ENCODE data around the gene MPV17.
"Not testable (repeated sequence)": the region's sequence is repeated elsewhere in the genome, so short reads cannot be mapped to it uniquely, and the experiment has no call there.

Gene MPV17

DNA sequence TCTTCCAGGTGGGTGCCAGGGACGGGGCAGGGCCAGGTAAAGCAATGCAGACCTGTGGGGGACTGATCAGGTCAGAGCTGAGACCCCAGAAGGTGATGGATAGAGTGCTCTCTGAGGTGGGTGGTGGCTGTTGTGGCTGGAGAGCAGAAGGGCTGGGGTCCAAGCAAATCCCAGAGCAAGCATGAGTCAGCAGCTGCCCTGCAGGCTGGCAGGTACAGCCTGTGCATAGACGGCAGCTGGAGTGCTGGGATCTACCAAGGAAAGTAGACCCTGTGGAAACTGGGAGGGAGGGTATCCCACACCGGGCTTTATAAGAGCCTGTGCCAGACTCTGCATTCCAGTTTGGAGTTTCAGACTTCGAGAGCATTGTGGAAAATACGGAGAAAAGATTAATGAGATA is 40.0 kb downstream of the MPV17 start:
- no peaks in the 10 kb centered on the region for H3K36me3 ChIP-seq (ENCODE audit: control insufficient read depth, insufficient read depth, low read length)
- H3K4me1 ChIP-seq (ENCODE audit: control insufficient read depth, insufficient read depth, low read length, poor library complexity, severe bottlenecking), result no peaks in the 10 kb centered on the region
- H3K27ac ChIP-seq (ENCODE audit: insufficient read depth, low read length, poor library complexity, severe bottlenecking), result no peak overlapping the region
- H3K9me3 ChIP-seq (ENCODE audit: control insufficient read depth, low read length), result no peaks in the 10 kb centered on the region
- H3K4me3 ChIP-seq (ENCODE audit: insufficient read depth, low read depth, low read length, poor library complexity, severe bottlenecking), result no peak overlapping the region
- H3K27me3 ChIP-seq (replicated peaks; ENCODE audit: control insufficient read depth, insufficient read depth, low read length, poor library complexity, severe bottlenecking), result no peaks in the 10 kb centered on the region
- no peak for DNase-seq

GRCh38 chr2:27281855-27282559 is 40.9 kb downstream of the MPV17 start, which contains the start of gene TRIM54:
Gene TRIM54, plus strand, starts transcription at chr2:27282429. Its CDS starts 303 bp downstream, at chr2:27282732.
- no peak within 1 kb of the TSS for H3K4me3 ChIP-seq (ENCODE audit: insufficient read depth, low read depth, low read length, poor library complexity, severe bottlenecking)
- DNase-seq, result no peak
- no peaks in the 10 kb centered on the region for H3K27me3 ChIP-seq (replicated peaks; ENCODE audit: control insufficient read depth, insufficient read depth, low read length, poor library complexity, severe bottlenecking)
- H3K4me1 ChIP-seq (ENCODE audit: control insufficient read depth, insufficient read depth, low read length, poor library complexity, severe bottlenecking), result no peaks in the 10 kb centered on the region
- H3K9me3 ChIP-seq (ENCODE audit: control insufficient read depth, low read length), result no peaks in the 10 kb centered on the region
- no peaks in the 10 kb centered on the region for H3K36me3 ChIP-seq (ENCODE audit: control insufficient read depth, insufficient read depth, low read length)
- H3K27ac ChIP-seq (ENCODE audit: insufficient read depth, low read length, poor library complexity, severe bottlenecking), result no peak within 1 kb of the TSS

- Histone ChIP-seq H3K9me3 (ENCODE audit: control insufficient read depth, low read length) (no peaks in the 10 kb centered on the region), H3K4me1 (ENCODE audit: control insufficient read depth, insufficient read depth, low read length, poor library complexity, severe bottlenecking) (no peaks in the 10 kb centered on the region), H3K36me3 (ENCODE audit: control insufficient read depth, insufficient read depth, low read length) (no peaks in the 10 kb centered on the region), H3K4me3 (ENCODE audit: insufficient read depth, low read depth, low read length, poor library complexity, severe bottlenecking) (no peak overlapping the region), H3K27me3 (replicated peaks; ENCODE audit: control insufficient read depth, insufficient read depth, low read length, poor library complexity, severe bottlenecking) (no peaks in the 10 kb centered on the region), H3K27ac (ENCODE audit: insufficient read depth, low read length, poor library complexity, severe bottlenecking) (no peak overlapping the region)
- no peak for DNase-seq
Measured at GRCh38 chr2:27281442-27281841, 41.5 kb downstream of the MPV17 start.

- Histone ChIP-seq H3K9me3 (ENCODE audit: control insufficient read depth, low read length) (no peaks in the 10 kb centered on the region), H3K36me3 (ENCODE audit: control insufficient read depth, insufficient read depth, low read length) (no peaks in the 10 kb centered on the region), H3K27ac (ENCODE audit: insufficient read depth, low read length, poor library complexity, severe bottlenecking) (no peak overlapping the region), H3K4me3 (ENCODE audit: insufficient read depth, low read depth, low read length, poor library complexity, severe bottlenecking) (no peak overlapping the region), H3K27me3 (replicated peaks; ENCODE audit: control insufficient read depth, insufficient read depth, low read length, poor library complexity, severe bottlenecking) (no peaks in the 10 kb centered on the region), H3K4me1 (ENCODE audit: control insufficient read depth, insufficient read depth, low read length, poor library complexity, severe bottlenecking) (no peaks in the 10 kb centered on the region)
- no peak for DNase-seq
Measured at GRCh38 chr2:27280826-27281225, 42.1 kb downstream of the MPV17 start.

DNA sequence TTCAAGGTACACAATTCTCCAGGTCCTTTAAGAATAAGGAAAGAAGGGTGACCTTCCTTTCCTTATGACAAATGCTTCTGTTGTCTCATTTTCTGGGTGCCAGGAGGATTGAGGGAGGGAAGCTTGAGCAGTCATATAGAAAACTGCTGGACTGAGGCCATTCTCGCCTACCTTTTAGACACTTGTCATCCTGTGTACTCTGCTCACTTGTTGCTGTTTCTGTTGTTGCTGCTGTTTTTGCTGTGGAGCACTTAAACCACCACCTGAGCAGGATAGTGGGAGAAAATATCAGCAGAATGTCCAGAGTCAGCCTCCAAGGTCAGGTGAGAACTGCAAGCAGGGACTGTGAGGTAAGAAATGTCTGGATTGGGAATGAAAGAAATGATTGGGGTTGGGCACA is 44.9 kb downstream of the MPV17 start:
- Histone ChIP-seq H3K9me3 (ENCODE audit: control insufficient read depth, low read length) (no peaks in the 10 kb centered on the region), H3K4me3 (ENCODE audit: insufficient read depth, low read depth, low read length, poor library complexity, severe bottlenecking) (no peak overlapping the region), H3K4me1 (ENCODE audit: control insufficient read depth, insufficient read depth, low read length, poor library complexity, severe bottlenecking) (no peaks in the 10 kb centered on the region), H3K27me3 (replicated peaks; ENCODE audit: control insufficient read depth, insufficient read depth, low read length, poor library complexity, severe bottlenecking) (no peaks in the 10 kb centered on the region), H3K27ac (ENCODE audit: insufficient read depth, low read length, poor library complexity, severe bottlenecking) (no peak overlapping the region), H3K36me3 (ENCODE audit: control insufficient read depth, insufficient read depth, low read length) (no peaks in the 10 kb centered on the region)
- no peak for DNase-seq

DNA sequence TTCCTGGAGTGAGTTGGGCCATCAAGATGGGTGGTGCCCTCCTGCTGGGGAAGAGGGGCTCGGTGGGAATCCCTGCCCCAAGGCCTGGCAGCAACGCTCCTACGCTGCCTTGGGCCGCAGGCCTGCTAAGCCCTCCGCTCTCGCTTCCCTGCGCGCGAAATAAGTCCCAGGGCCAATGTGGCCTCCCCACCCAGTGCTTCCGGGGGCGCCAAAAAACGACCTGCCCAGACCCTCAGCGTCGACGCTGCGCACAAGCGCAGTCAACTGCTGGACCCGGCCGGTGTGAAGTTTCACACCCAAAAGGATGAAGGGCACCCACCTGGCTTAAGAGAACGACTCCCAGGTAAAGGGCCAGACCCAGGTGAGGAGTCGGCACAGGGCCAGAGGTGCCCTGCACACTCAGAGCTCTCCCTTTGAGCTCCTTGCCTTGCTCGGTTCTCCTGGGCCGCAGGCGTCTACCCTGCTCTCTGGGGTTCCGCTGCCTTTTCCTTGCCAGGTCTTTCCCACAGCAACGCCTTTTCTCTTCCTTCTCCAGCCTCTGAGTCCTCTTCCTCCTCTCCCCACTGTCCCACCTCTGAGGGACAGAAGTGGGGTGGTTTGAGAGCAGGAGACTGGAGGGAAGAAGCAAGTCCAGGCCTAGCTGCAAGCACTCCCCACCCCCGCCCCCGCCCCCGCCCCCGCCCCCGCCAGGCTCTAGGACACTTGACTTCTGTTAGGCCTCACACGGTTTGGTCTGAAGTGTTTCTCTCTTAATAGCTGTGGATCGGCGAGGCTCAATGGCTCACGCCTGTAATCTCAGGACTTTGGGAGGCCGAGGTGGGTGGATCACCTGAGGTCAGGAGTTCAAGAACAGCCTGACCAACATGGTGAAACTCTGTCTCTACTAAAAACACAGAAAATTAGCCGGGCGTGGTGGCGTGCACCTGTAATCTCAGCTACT is 47.4 kb downstream of the MPV17 start, which contains the start of gene DNAJC5G:
Gene DNAJC5G, plus strand, starts transcription at position 223 of the 940 bp plus-strand sequence. CDS start 1,296 bp downstream, outside the sequence.
- no peak within 1 kb of the TSS for H3K27ac ChIP-seq (ENCODE audit: insufficient read depth, low read length, poor library complexity, severe bottlenecking)
- H3K4me3 ChIP-seq (ENCODE audit: insufficient read depth, low read depth, low read length, poor library complexity, severe bottlenecking), result no peak within 1 kb of the TSS
- H3K4me1 ChIP-seq (ENCODE audit: control insufficient read depth, insufficient read depth, low read length, poor library complexity, severe bottlenecking), result no peaks in the 10 kb centered on the region
- no peak for DNase-seq
- H3K27me3 ChIP-seq (replicated peaks; ENCODE audit: control insufficient read depth, insufficient read depth, low read length, poor library complexity, severe bottlenecking), result no peaks in the 10 kb centered on the region
- H3K36me3 ChIP-seq (ENCODE audit: control insufficient read depth, insufficient read depth, low read length), result no peaks in the 10 kb centered on the region
- H3K9me3 ChIP-seq (ENCODE audit: control insufficient read depth, low read length), result no peaks in the 10 kb centered on the region

GRCh38 chr2:27272537-27273522 is 50.1 kb downstream of the MPV17 start:
- H3K36me3 ChIP-seq (ENCODE audit: control insufficient read depth, insufficient read depth, low read length), result not testable (repeated sequence)

DNA sequence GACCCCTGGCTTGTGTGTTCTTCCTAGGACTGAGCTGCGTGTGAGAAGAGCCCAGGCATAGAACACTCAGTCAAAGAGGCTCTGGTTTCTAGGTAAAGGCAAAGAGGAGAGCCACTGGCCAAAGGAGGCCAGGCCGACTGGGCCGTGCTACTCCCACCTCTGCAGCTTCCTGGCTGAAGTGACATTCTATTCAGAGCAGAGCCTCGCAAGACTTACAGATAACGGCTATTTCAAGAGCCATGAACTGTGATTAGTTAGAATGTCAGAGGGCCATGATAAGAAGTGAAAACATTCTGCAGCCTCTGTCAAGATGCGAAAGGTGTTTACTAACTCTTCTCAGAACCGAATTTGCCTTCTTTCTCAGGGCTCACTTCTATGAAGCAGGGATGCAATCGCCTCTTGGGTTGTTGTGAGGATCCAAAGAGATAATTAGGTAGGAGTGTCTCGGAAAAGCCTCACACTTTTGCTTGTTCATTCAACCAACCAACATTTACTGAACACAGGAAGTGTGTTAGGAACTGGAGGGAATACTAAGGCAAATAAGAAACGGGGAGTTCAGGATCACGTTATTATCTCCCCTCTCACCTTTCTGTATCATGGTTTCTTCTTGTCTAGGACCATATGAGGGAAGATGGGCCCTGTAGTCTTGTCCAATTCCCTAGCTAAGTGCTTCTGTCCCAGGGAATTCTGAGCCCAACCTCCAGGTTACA is 51.1 kb downstream of the MPV17 start:
- no peak overlapping the region for H3K27ac ChIP-seq (ENCODE audit: insufficient read depth, low read length, poor library complexity, severe bottlenecking)
- no peak for DNase-seq
- no peaks in the 10 kb centered on the region for H3K36me3 ChIP-seq (ENCODE audit: control insufficient read depth, insufficient read depth, low read length)
- H3K4me3 ChIP-seq (ENCODE audit: insufficient read depth, low read depth, low read length, poor library complexity, severe bottlenecking), result no peak overlapping the region
- no peaks in the 10 kb centered on the region for H3K4me1 ChIP-seq (ENCODE audit: control insufficient read depth, insufficient read depth, low read length, poor library complexity, severe bottlenecking)
- H3K27me3 ChIP-seq (replicated peaks; ENCODE audit: control insufficient read depth, insufficient read depth, low read length, poor library complexity, severe bottlenecking), result no peaks in the 10 kb centered on the region
- H3K9me3 ChIP-seq (ENCODE audit: control insufficient read depth, low read length), result no peaks in the 10 kb centered on the region

More at GRCh38 chr2:27272537-27273522, 50.1 kb downstream of the MPV17 start:
- not testable (repeated sequence) for H3K9me3 ChIP-seq (ENCODE audit: control insufficient read depth, low read length); H3K27me3 ChIP-seq (replicated peaks; ENCODE audit: control insufficient read depth, insufficient read depth, low read length, poor library complexity, severe bottlenecking); H3K27ac ChIP-seq (ENCODE audit: insufficient read depth, low read length, poor library complexity, severe bottlenecking); DNase-seq; H3K4me1 ChIP-seq (ENCODE audit: control insufficient read depth, insufficient read depth, low read length, poor library complexity, severe bottlenecking); H3K4me3 ChIP-seq (ENCODE audit: insufficient read depth, low read depth, low read length, poor library complexity, severe bottlenecking)

GRCh38 chr2:27270670-27271069 is 52.2 kb downstream of the MPV17 start:
- H3K4me3 ChIP-seq (ENCODE audit: insufficient read depth, low read depth, low read length, poor library complexity, severe bottlenecking), result no peak overlapping the region
- no peak overlapping the region for H3K27ac ChIP-seq (ENCODE audit: insufficient read depth, low read length, poor library complexity, severe bottlenecking)
- H3K36me3 ChIP-seq (ENCODE audit: control insufficient read depth, insufficient read depth, low read length), result no peaks in the 10 kb centered on the region
- H3K27me3 ChIP-seq (replicated peaks; ENCODE audit: control insufficient read depth, insufficient read depth, low read length, poor library complexity, severe bottlenecking), result no peaks in the 10 kb centered on the region
- H3K4me1 ChIP-seq (ENCODE audit: control insufficient read depth, insufficient read depth, low read length, poor library complexity, severe bottlenecking), result no peaks in the 10 kb centered on the region
- no peaks in the 10 kb centered on the region for H3K9me3 ChIP-seq (ENCODE audit: control insufficient read depth, low read length)
- no peak for DNase-seq

Measured in effector memory CD4-positive, alpha-beta T cell (primary cell).